ENCODE measurements around the gene CST6.

Gene CST6

GRCh38 chr11:65979261-65979759 lies 32.5 kb upstream of the CST6 start:
- no peak overlapping the region for H3K4me3 ChIP-seq (ENCODE audit: low read depth, low read length)
- TF ChIP-seq, protein P1, sequence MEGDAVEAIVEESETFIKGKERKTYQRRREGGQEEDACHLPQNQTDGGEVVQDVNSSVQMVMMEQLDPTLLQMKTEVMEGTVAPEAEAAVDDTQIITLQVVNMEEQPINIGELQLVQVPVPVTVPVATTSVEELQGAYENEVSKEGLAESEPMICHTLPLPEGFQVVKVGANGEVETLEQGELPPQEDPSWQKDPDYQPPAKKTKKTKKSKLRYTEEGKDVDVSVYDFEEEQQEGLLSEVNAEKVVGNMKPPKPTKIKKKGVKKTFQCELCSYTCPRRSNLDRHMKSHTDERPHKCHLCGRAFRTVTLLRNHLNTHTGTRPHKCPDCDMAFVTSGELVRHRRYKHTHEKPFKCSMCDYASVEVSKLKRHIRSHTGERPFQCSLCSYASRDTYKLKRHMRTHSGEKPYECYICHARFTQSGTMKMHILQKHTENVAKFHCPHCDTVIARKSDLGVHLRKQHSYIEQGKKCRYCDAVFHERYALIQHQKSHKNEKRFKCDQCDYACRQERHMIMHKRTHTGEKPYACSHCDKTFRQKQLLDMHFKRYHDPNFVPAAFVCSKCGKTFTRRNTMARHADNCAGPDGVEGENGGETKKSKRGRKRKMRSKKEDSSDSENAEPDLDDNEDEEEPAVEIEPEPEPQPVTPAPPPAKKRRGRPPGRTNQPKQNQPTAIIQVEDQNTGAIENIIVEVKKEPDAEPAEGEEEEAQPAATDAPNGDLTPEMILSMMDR (IDR thresholded peaks at IDR 0.05; ENCODE audit: low read depth, low read length): no peak

- H3K4me3 ChIP-seq (ENCODE audit: low read depth, low read length): no peak overlapping the region
- TF ChIP-seq, protein P1 (IDR thresholded peaks at IDR 0.05; ENCODE audit: low read depth, low read length): no peak
These were observed 30.6 kb upstream of the CST6 start for GRCh38 chr11:65981101-65981740.

DNA sequence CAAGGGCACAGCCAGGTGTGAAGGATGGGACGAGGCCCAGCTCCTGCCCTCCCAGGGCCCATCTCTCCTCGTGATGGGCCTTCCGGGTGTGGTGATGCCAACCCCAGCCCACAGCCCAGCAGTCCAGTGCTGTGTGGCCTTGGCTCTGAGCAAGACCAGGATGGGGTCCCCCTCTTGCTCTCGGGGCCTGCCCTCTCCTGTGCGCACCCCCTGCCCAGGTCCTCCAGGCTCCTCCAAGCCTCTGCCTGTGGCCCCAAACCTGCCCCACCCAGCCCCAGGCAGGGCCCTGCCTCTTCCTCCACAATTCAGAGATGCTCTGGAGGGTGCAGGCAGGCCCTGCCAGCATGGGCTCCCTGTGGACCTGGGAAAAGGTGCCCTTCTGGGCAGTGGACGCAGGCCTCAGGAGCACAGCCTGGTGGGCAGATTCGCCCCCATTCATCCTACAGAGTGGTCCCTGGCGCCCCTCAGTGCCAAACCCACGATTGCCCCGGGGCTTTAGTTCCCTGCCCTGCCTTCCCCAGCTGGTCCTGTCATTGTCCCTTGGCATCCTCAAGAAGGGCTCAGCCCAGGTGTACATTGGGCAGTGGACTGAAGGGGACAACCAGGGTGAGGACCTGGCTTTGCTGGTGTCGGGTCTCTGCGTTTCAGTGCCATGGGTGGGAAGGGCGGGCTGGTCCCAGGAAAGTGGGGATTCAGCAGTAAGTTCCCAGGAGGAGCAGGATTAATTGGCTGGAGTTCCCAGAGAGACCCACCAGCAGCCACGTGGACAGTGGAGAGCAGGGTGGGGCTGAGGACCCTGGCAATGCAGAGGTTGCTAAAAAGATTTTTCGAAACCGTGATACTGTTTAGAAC lies 29.6 kb upstream of the CST6 start:
- TF ChIP-seq, protein P1 (IDR thresholded peaks at IDR 0.05; ENCODE audit: low read depth, low read length): no peak
- no peak overlapping the region for H3K4me3 ChIP-seq (ENCODE audit: low read depth, low read length)

DNA sequence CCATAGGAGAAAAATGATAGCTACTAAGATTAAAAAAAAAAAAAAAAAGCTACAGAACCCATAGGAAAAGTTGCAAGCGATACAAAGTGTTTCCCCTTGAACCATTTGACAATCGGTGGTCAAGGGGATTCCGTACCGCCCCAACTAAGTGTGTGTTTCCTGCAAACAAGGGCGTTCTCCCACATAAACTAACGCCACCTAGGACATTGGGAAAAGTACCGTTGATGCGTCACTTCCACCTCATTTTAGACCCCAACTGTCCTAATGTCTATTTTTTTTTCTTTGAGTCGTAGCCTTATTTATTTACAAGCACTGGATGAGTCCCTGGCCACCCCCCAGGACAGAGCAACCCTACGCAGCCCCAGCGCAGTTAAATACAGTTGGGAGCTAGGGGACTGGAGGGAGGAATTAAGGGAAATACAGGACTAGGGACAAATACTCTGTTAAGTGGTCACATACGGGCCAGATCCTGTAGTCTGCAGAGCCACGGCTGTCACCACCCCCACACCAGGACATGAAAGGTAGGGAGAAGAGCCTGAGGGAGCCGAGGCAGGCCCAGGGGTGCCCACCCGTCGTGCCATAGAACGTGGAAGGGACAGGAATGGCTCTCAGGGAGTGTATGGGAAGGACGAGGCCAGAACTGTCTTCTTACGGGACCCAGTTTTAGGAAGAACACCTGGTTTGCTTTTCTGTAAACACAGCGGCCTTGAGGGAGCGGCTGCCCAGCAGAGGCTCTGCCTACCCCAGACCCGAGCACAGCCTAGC lies 28.8 kb upstream of the CST6 start:
- TF ChIP-seq, protein P1 (IDR thresholded peaks at IDR 0.05; ENCODE audit: low read depth, low read length): no peak
- no peak overlapping the region for H3K4me3 ChIP-seq (ENCODE audit: low read depth, low read length)

- TF ChIP-seq, protein P1 (IDR thresholded peaks at IDR 0.05; ENCODE audit: low read depth, low read length): no peak
- no peak overlapping the region for H3K4me3 ChIP-seq (ENCODE audit: low read depth, low read length)
These were observed 28.2 kb upstream of the CST6 start for GRCh38 chr11:65983589-65983987.

- no peak overlapping the region for H3K4me3 ChIP-seq (ENCODE audit: low read depth, low read length)
- TF ChIP-seq, protein P1 (IDR thresholded peaks at IDR 0.05; ENCODE audit: low read depth, low read length): no peak
These were observed 24.5 kb upstream of the CST6 start for GRCh38 chr11:65987336-65987735.
